ENCODE data around the gene CYBRD1. TPM values are rescaled to one million over a fixed set of nuclear protein-coding genes. Genes with fewer than 3 reads are reported as not detected.
"Not testable (repeated sequence)": the region's sequence is repeated elsewhere in the genome, so short reads cannot be mapped to it uniquely, and the experiment has no call there.

CYBRD1 gene
- total and polyA plus RNA-seq, 5 donors = 88.3 to 138 (median 118) TPM

- WGBS = 74% methylated on average over 6 of the region's 6 CpGs
- Histone ChIP-seq H3K9me3 (ENCODE audit: control insufficient read depth, low read length) (no peaks in the 10 kb centered on the region), H3K4me1 (ENCODE audit: control insufficient read depth, insufficient read depth, low read length) (no peaks in the 10 kb centered on the region), H3K27ac (ENCODE audit: low read length) (no peak overlapping the region), H3K27me3 (ENCODE audit: control insufficient read depth, insufficient read depth) (no peaks in the 10 kb centered on the region), H3K4me3 (ENCODE audit: low read length) (no peak overlapping the region)
- ATAC-seq = no peak
- intact Hi-C loops (cut with DNase I) = no loop called here
- no peak for DNase-seq
Observed at GRCh38 chr2:171515672-171516298, 6.5 kb upstream of the CYBRD1 start.

GRCh38 chr2:171516793-171517192, 5.5 kb upstream of the CYBRD1 start:
- no peak overlapping the region for H3K27ac ChIP-seq (ENCODE audit: low read length)
- H3K4me3 ChIP-seq (ENCODE audit: low read length) = no peak overlapping the region
- no peak for DNase-seq
- 74% methylated on average over 5 of the region's 5 CpGs for WGBS
- H3K27me3 ChIP-seq (ENCODE audit: control insufficient read depth, insufficient read depth) = no peaks in the 10 kb centered on the region
- no peaks in the 10 kb centered on the region for H3K4me1 ChIP-seq (ENCODE audit: control insufficient read depth, insufficient read depth, low read length)
- ATAC-seq = no peak
- intact Hi-C loops (cut with DNase I) = no loop called here
- no peaks in the 10 kb centered on the region for H3K9me3 ChIP-seq (ENCODE audit: control insufficient read depth, low read length)

- H3K27ac ChIP-seq (ENCODE audit: low read length) = no peak overlapping the region
- H3K4me3 ChIP-seq (ENCODE audit: low read length) = no peak overlapping the region
- ATAC-seq = no peak
- peaks cover 2% of the 10 kb centered on the region for H3K4me1 ChIP-seq (ENCODE audit: control insufficient read depth, insufficient read depth, low read length)
- WGBS = 66% methylated on average over 5 of the region's 5 CpGs
- intact Hi-C loops (cut with DNase I) = loop anchor here in 1 of 4 donors (10.0 kb wide), 1 partner anchor 86 kb away; the partner anchor contains the start of genes DCAF17 and METTL8
- DNase-seq = no peak
- no peaks in the 10 kb centered on the region for H3K9me3 ChIP-seq (ENCODE audit: control insufficient read depth, low read length)
- no peaks in the 10 kb centered on the region for H3K27me3 ChIP-seq (ENCODE audit: control insufficient read depth, insufficient read depth)
Observed at GRCh38 chr2:171520471-171520870, 1.8 kb upstream of the CYBRD1 start.

- peak in 1 of 3 donors; percentile 52 for DNase-seq
- intact Hi-C loops (cut with DNase I) = loop anchor here in 1 of 4 donors (10.0 kb wide), 1 partner anchor 87 kb away; the partner anchor contains the start of genes DCAF17 and METTL8
Observed at GRCh38 chr2:171521361-171522051, 768 bp upstream of the CYBRD1 start.

GRCh38 chr2:171522788-171523087, 464 bp downstream of the CYBRD1 start:
- no peaks in the 10 kb centered on the region for H3K27me3 ChIP-seq (ENCODE audit: control insufficient read depth, insufficient read depth)
- peak overlapping the region; percentile 69 for H3K4me3 ChIP-seq (ENCODE audit: low read length)
- intact Hi-C loops (cut with DNase I) = loop anchor here in 1 of 4 donors (10.0 kb wide), 1 partner anchor 88 kb away; the partner anchor contains the start of genes DCAF17 and METTL8
- under 1% methylated on average over 29 of the region's 29 CpGs for WGBS
- H3K9me3 ChIP-seq (ENCODE audit: control insufficient read depth, low read length) = no peaks in the 10 kb centered on the region
- peak overlapping the region; percentile 92 for H3K27ac ChIP-seq (ENCODE audit: low read length)
- ATAC-seq (peak; percentile 58 to 60), DNase-seq (peak in 2 of 3 donors; percentile 78 to 80)
- peaks cover 2% of the 10 kb centered on the region for H3K4me1 ChIP-seq (ENCODE audit: control insufficient read depth, insufficient read depth, low read length)

More at GRCh38 chr2:171521361-171522051, 768 bp upstream of the CYBRD1 start:
- ATAC-seq = no peak
- Histone ChIP-seq H3K4me3 (ENCODE audit: low read length) (peak overlapping the region; percentile 69), H3K4me1 (ENCODE audit: control insufficient read depth, insufficient read depth, low read length) (peaks cover 2% of the 10 kb centered on the region), H3K9me3 (ENCODE audit: control insufficient read depth, low read length) (no peaks in the 10 kb centered on the region), H3K27ac (ENCODE audit: low read length) (peak overlapping the region; percentile 73), H3K27me3 (ENCODE audit: control insufficient read depth, insufficient read depth) (no peaks in the 10 kb centered on the region)
- WGBS = 41% methylated on average over 5 of the region's 5 CpGs

GRCh38 chr2:171523088-171524017, 1.1 kb downstream of the CYBRD1 start:
- peak overlapping the region; percentile 69 for H3K4me3 ChIP-seq (ENCODE audit: low read length)
- H3K27me3 ChIP-seq (ENCODE audit: control insufficient read depth, insufficient read depth) = no peaks in the 10 kb centered on the region
- ATAC-seq (peak; percentile 83 to 84), DNase-seq (peak; percentile 82 to 94 (median 93))
- H3K9me3 ChIP-seq (ENCODE audit: control insufficient read depth, low read length) = no peaks in the 10 kb centered on the region
- WGBS = under 1% methylated on average over 62 of the region's 62 CpGs
- intact Hi-C loops (cut with DNase I) = loop anchor here in 1 of 4 donors (10.0 kb wide), 1 partner anchor 89 kb away; the partner anchor contains the start of genes DCAF17 and METTL8
- H3K4me1 ChIP-seq (ENCODE audit: control insufficient read depth, insufficient read depth, low read length) = peaks cover 2% of the 10 kb centered on the region
- peak overlapping the region; percentile 92 for H3K27ac ChIP-seq (ENCODE audit: low read length)

- ATAC-seq = no peak
- Histone ChIP-seq H3K9me3 (ENCODE audit: control insufficient read depth, low read length) (no peaks in the 10 kb centered on the region), H3K27ac (ENCODE audit: low read length) (peak overlapping the region; percentile 92), H3K4me1 (ENCODE audit: control insufficient read depth, insufficient read depth, low read length) (peaks cover 2% of the 10 kb centered on the region), H3K4me3 (ENCODE audit: low read length) (peak overlapping the region; percentile 69), H3K27me3 (ENCODE audit: control insufficient read depth, insufficient read depth) (no peaks in the 10 kb centered on the region)
- DNase-seq = peak in 1 of 3 donors; percentile 65
- 15% methylated on average over 6 of the region's 6 CpGs for WGBS
- intact Hi-C loops (cut with DNase I) = loop anchor here in 1 of 4 donors (10.0 kb wide), 1 partner anchor 89 kb away; the partner anchor contains the start of genes DCAF17 and METTL8
Observed at GRCh38 chr2:171524018-171524401, 1.7 kb downstream of the CYBRD1 start.

GRCh38 chr2:171529914-171530313, 7.6 kb downstream of the CYBRD1 start:
- ATAC-seq = no peak
- no peaks in the 10 kb centered on the region for H3K9me3 ChIP-seq (ENCODE audit: control insufficient read depth, low read length)
- DNase-seq = no peak
- intact Hi-C loops (cut with DNase I) = loop anchor here in 1 of 4 donors (10.0 kb wide), 1 partner anchor 95 kb away; the partner anchor contains the start of genes DCAF17 and METTL8
- H3K4me3 ChIP-seq (ENCODE audit: low read length) = no peak overlapping the region
- no peaks in the 10 kb centered on the region for H3K27me3 ChIP-seq (ENCODE audit: control insufficient read depth, insufficient read depth)
- peaks cover 2% of the 10 kb centered on the region for H3K4me1 ChIP-seq (ENCODE audit: control insufficient read depth, insufficient read depth, low read length)
- whole genome bisulfite sequencing = 98% methylated on average over 1 of the region's 1 CpG
- H3K27ac ChIP-seq (ENCODE audit: low read length) = peak overlapping the region; percentile 52

- H3K27me3 ChIP-seq (ENCODE audit: control insufficient read depth, insufficient read depth) = no peaks in the 10 kb centered on the region
- no peaks in the 10 kb centered on the region for H3K9me3 ChIP-seq (ENCODE audit: control insufficient read depth, low read length)
- WGBS = 73% methylated on average over 4 of the region's 4 CpGs
- intact Hi-C loops (cut with DNase I) = no loop called here
- ATAC-seq (no peak), DNase-seq (no peak)
- peaks cover 2% of the 10 kb centered on the region for H3K4me1 ChIP-seq (ENCODE audit: control insufficient read depth, insufficient read depth, low read length)
- H3K4me3 ChIP-seq (ENCODE audit: low read length) = no peak overlapping the region
- no peak overlapping the region for H3K27ac ChIP-seq (ENCODE audit: low read length)
Observed at GRCh38 chr2:171530378-171530777, 8.1 kb downstream of the CYBRD1 start.

GRCh38 chr2:171530859-171531258, 8.6 kb downstream of the CYBRD1 start:
- H3K27me3 ChIP-seq (ENCODE audit: control insufficient read depth, insufficient read depth); H3K9me3 ChIP-seq (ENCODE audit: control insufficient read depth, low read length); H3K27ac ChIP-seq (ENCODE audit: low read length); ATAC-seq; DNase-seq; intact Hi-C loops (cut with DNase I); H3K4me1 ChIP-seq (ENCODE audit: control insufficient read depth, insufficient read depth, low read length); H3K4me3 ChIP-seq (ENCODE audit: low read length): not testable (repeated sequence)
- WGBS = 72% methylated on average over 1 of the region's 1 CpG

Data from right cardiac atrium (tissue), 5 donors.